GM18502 (cell line): Measurements from ENCODE around the gene BRIP1.
"Not testable (repeated sequence)": the region's sequence is repeated elsewhere in the genome, so short reads cannot be mapped to it uniquely, and the experiment has no call there.

Experiments
- ATAC-seq: cut with Tn5 transposase; IDR thresholded peaks from one replicate; pipeline ENCODE4 v1.9.1; 2021; ENCODE audit warnings: mild to moderate bottlenecking; ENCODE audit not compliant: unreplicated experiment, poor library complexity

The BRIP1 gene

GRCh38 chr17:61868074-61868473, 4.7 kb upstream of the BRIP1 start:
- no peak for ATAC-seq

DNA sequence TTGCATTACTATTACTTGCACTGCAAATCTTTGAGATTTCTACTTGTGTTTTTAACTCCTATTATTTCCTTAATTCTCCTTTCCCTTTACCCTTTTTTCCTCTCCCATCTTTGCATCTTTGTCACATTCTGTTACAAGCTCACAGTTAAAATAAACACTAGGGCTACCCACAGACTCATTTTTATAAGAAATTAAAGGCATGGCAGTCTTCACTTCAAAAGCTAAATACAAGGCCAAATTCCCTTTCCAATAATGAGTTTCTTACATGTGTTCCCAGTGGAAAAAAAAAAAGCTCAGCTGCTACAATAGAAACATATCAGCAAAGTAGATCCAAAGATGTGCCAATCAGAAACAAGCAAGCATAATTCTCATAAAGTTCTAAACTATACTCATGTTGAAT, 3.7 kb upstream of the BRIP1 start:
- no peak for ATAC-seq

DNA sequence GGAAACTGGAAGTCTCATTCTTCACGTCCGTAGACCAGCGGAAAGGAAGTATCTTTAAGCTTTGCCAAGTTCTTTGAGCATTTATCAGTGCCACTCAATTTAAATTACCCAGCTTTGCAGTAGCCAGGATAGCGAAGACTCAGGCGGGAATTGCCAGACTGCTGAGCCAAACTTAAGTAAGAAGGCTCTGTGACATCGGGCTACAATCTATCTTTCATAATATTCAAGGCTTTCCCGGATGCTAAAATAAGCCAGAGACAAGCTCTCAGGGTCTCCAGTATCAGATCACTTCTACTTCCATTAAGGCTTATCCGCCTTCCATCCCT, 436 bp upstream of the BRIP1 start:
- peak; percentile 20 for ATAC-seq

DNA sequence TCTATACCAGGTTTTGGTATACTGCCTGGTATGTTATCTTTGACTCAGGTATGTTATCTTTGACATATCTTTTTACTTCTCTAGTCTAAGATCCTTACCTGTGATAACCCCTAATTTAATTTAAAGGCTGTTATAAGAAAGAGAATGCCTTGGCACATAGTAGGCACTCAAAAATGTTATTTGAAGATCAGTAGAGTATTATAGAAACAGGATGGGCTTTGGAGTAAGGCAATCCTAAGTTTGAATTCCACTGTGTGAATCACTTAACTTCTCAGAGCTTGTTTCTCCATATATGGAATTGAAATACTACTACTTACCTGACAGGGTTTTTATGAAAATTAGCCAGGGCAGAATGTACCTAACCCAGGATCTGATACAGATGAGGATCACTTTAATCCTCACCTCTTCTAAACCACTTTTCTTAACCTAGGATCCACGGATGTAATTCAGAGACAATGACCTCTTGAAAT, 1.2 kb downstream of the BRIP1 start:
- no peak for ATAC-seq

- not testable (repeated sequence) for ATAC-seq
Observed at GRCh38 chr17:61860397-61860796, 2.9 kb downstream of the BRIP1 start.

DNA sequence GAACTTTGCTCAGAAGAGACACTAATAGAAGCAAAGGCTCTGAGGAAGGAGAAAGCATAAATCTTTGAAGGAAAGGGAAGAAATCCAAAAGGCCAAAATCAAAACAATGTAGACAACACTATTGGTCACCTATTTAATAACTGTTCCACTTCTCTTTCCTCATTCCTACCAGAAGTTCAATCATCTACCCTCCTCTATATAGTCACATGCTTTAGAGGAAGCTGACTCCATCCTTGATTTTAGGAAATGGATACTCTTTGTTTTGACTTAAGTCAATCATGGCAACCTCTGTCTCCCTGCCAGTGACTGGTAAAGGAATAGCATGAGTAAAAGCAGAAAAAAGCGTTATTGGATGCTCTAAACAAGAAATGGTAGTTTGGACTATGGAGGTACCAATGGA, 7.3 kb downstream of the BRIP1 start:
- ATAC-seq, result no peak

GRCh38 chr17:61852857-61853256, 10.5 kb downstream of the BRIP1 start:
- ATAC-seq, result no peak

DNA sequence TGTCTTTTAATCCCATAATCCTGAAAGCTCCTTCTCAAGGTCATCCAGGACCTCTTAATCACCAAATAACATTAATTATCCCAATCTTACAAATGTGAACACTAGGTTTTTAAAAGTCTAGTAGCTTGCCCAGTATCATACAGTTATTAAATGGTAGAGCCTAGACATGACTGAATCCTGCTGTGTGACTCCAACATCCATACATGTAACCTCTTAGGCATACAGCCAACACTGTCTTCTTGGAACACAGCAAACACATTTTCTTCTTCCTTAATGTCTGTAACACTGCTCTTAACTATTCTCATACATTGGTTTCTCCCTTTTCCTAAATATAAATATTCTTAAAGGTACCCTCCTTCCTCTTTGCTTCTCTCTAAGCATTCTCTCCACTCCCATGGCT, 13.7 kb downstream of the BRIP1 start:
- ATAC-seq, result no peak

GRCh38 chr17:61848896-61849295, 14.4 kb downstream of the BRIP1 start:
- ATAC-seq, result no peak

- ATAC-seq, result no peak
Observed at GRCh38 chr17:61848247-61848646, 15.1 kb downstream of the BRIP1 start.

DNA sequence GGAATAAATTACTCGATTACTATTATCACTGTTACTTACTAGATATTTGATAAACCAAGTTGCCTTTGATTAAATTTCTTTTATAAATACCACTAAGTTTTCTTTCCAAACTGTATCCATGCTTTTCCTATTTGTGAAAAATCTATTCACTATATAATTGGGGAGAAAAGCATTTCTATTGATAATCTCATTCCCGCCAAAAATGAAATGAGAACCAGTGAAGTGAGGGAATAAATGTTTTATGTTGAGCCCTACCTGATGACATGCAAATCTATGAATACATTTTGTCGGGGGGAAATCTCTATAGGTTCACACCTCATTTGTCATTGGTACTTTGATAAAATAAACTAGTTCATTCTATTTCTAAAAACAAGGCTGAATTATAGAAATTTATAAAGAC, 15.7 kb downstream of the BRIP1 start:
- ATAC-seq, result no peak

GRCh38 chr17:61846761-61847375, 16.5 kb downstream of the BRIP1 start:
- no peak for ATAC-seq

DNA sequence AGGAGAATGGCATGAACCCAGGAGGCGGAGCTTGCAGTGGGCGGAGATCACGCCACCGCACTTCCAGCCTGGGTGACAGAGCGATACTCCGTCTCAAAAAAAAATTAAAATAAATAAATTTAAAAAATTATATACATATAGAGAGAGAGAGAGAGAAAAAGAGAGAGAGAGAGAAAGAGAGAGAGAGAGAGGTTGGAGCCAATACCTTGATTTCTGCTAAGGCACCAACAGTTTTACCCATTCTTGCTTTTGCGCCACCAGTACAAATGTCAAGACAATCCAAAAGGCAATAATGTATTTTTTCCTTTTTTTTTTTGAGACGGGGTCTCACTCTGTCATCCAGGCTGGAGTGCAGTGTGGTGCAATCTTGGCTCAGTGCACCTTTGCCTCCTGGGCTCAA, 17.2 kb downstream of the BRIP1 start:
- no peak for ATAC-seq

GRCh38 chr17:61843435-61843834, 19.9 kb downstream of the BRIP1 start:
- ATAC-seq, result no peak

DNA sequence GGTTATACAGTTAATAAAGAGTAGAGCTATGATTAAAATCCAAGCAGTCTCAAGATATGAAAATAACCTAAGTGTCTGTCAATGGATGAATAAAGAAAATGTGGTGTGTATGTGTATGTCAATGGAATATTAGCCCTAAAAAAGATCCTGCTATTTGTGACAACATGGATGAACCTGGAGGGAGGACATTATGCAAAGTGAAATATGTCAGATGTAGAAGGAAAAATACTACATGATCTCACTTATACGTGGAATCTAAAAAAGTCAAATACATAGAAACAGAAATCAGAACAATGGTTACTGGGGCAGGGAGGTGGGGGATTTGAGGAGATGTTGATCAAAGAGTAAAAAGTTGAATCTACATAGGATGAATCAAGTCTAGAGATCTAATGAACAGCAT, 20.4 kb downstream of the BRIP1 start:
- no peak for ATAC-seq

- ATAC-seq, result no peak
Observed at GRCh38 chr17:61839300-61839786, 24.0 kb downstream of the BRIP1 start.

DNA sequence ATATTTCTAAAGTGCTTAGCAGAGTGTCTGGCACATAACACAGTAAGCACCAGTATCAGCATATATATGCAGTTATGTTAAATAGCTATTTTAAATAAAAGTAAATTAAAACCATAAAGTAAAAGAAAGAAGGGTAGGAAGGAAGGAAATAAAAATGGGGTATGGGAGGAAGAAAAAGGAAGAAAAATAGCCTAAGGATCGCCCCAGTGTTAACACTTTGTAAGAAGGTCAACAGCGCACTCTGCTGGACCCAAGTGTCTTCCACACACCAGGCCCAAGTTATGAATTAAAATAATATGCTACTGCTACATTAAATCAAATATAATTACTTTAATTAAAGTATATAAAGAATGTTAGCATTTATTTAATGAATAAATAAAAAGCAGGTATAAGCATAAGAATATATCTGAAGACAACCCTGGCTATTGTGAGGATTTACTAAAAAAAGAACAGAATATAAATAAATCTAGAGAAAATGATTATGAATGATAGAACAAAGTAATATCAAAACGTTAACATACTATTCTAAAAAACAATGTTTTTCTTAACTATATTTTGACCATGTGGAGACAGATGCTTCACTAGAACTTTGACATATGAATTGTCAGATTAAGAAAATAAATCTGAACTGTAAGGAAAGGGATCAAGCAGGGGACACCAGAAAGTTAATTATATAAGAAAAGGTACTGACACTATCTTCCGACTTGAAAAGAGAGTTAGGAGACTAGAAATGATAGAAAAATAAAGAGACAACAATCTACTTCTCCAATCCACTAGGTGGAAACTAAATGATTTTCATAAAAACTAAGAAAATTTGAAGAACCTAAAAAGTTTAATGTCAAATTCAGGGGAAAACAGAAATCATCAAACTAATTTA, 25.9 kb downstream of the BRIP1 start:
- no peak for ATAC-seq

DNA sequence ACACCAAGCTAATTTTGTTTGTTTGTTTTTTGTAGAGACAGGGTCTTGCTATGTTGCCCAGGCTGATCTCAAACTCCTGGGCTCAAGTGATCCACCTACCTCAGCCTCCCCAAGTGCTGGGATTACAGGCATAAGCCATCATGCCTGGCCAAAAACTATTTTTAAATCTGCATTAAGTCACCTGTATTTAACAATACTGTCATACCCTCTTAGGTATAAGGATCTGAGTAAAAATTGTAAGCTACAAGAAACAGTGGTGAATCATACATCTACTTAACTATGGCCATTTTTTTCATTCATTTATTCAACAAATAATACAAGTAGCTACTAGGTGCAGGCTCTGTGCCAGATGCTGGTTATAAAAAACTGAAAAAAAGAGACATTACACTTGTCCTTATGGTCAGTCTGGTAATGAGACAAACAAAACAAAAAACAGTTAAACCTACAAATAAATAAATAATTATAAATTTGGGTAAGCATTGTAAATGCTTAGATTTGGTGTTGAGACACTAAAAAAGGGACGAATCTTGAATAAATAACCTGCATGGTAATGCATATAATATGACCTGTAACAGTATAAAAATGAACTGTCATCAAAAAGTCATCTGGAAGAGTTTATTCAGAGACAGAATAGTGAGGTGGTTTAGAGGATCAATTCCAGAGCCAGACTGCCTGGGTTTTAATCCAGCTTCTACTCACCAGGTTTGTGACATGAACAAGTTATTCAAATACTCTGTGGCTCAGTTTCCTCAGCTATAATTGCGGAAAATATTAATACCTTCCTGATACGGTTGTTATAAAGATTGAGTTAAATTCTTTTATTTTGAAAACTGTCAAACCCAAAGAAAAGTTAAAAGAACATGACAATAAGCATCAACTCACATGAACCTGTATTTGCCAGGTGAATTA, 26.8 kb downstream of the BRIP1 start:
- ATAC-seq, result no peak

DNA sequence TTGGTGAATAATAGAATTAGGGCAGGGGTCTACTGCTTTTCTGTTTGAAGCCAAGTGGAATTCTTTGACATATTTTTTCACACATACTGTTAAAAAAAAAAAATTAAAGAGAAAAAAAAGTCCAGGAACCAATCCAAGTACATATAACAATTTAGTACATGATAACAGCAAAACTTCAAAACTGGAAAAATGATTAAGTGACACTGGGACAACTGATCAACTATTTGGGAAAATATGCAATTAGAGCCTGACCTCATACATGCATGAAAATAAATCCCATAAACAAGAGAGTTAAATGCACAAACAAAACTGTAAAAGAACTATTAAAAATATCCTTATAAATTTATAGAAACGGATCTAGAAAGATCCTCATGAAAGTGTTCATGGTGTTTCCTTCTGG, 27.7 kb downstream of the BRIP1 start:
- ATAC-seq, result no peak

DNA sequence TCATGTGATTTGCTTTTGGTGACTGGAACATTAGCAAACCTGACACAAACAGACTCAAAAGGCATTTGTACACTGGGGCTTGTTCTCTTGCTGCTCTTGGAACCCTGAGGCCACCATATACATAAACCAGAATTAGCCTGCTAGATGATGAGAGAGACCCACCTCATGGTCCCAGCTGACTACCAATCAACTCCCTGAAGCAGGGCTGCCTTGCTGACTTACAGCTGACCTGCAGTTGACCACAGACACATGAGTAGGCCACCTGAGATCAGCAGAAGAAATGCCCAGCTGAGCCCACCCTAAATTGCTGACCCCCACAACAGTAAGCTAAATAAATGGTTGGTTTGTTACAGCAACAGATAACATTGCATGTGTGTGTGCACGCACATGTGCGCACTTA, 28.7 kb downstream of the BRIP1 start:
- ATAC-seq, result no peak
